GM19467 (cell line): ENCODE measurements around the gene TAF1.
"Not testable (repeated sequence)": the region's sequence is repeated elsewhere in the genome, so short reads cannot be mapped to it uniquely, and the experiment has no call there.

Experiments
- ATAC-seq: cut with Tn5 transposase; IDR thresholded peaks from one replicate; pipeline ENCODE4 v1.9.1; 2021; ENCODE audit warnings: mild to moderate bottlenecking, moderate library complexity; ENCODE audit not compliant: unreplicated experiment

TAF1 gene

DNA sequence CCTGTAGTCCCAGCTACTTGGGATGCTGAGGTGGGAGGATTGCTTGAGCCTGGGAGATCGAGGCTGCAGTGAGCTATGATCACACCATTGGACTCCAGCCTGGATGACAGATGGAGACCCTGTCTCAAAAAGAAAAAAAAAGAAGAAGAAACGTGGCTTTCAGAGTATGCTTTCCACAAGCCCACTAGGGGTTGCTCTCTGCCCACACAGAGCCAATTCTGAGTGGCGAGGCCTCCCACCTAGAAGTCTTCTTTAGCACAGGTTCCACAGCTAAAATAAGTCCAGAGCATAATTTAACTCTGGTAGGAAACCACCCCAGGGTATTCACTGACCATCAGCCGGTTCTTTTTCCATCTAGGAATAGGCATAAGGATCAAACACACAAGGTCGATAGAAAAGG, 50.1 kb downstream of the TAF1 start:
- not testable (repeated sequence) for ATAC-seq

DNA sequence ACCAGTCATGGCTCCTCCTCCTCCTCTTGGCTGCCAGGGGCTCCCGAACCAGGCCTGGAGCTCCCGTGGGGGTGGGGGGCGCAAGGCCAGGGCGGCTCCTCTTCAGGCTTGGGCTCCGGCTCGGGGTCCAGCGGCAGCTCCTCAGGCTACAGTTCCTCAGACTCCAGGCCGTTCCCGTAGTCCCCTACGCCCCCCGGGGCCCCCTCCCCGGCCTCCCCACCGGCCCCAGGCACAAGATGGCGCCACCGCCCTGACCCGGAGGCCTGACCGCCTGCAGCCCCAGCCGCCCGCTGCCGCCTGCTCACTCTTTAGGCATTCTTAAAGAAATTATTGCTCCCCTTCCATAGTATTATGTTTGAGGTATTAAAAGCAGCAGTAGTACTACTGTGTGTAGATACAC, 54.5 kb downstream of the TAF1 start:
- no peak for ATAC-seq

DNA sequence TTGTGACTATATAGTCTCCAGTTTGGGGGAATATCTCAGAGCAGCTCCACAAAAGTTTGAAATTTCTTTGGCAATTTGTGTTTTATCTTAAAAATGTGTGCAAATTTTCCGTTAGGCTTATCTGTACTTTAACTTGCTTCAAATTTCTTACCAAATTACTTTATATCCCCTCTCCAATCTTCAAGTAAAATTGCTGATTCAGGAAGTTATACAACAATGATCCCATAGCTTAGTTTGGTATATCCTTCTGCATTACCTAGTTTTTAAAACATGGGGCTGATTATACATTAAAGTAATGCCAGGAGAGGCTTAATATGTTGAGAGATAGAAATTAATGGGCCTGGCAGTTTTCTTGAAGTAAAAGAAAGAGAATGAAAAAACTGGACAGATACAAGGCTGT, 66.6 kb downstream of the TAF1 start:
- ATAC-seq: no peak

DNA sequence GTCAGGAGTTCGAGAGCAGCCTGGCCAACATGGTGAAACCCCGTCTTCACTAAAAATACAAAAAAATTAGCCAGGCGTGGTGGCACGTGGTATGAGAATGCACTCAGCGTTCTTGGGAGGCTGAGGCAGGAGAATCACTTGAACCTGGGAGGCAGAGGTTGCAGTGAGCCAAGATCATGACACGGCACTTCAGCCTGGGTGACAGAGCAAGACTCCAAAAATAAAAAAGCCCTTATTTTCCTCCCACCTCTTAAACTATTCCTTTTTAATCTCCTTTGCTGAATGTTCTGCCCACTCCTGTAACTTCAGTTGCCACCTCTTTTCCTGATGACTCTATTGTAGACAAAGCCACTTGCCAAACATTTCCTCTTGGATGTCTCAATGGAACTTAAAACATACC, 72.6 kb downstream of the TAF1 start:
- no peak for ATAC-seq

DNA sequence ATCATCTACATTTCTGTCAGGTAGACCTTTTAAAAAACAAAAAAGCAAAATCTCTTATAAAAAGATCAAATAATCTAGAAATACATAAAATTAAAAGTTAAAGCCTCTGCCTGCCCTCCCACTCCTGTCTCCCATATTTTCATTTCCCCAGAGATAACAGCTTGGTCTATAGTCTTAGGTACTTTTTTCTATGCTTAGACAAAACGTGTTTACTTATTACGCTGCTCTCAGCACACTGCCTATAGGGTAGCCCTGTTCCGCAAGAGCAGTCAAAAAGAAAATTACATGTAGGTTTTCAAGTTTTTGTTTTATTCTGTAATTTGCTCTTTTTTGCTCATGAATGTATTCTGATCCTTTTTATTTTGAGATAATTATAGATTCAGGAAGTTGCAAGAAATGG, 73.3 kb downstream of the TAF1 start:
- ATAC-seq: no peak

DNA sequence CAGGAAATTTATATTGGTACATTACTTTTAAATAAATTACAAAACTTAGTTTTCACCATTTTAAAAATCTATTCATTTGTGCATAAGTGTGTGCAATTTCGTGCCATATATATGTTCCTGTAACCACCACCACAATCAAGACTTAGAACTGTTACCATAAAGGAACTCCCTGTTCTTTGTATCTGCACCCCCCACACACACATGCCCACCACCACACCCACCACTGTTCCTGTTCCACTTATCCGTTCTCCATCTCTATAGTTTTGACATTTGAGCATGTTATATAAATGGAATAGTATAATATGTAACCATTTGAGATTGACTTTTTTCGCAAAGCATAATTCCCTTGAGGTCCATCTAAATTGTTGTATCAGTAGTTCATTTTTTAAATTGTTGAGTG, 73.7 kb downstream of the TAF1 start:
- no peak for ATAC-seq

DNA sequence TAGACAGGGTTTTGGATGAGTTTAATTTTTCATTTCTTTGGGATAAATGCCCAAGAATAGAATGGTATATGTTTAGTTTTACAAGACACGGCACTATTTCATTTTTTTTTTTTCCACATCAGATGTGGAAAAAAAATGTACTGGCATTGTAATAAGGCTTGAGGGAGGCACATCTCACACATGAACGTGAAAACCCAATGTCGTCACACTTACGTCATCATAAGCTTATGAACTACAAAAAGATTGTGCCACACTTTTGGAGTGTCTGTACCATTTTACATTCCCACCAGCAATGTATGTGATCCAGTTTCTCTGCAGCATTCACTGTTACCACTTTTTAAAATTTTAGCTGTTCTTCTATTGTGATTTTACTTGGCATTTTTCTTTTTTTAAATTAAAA, 74.2 kb downstream of the TAF1 start:
- ATAC-seq: no peak

DNA sequence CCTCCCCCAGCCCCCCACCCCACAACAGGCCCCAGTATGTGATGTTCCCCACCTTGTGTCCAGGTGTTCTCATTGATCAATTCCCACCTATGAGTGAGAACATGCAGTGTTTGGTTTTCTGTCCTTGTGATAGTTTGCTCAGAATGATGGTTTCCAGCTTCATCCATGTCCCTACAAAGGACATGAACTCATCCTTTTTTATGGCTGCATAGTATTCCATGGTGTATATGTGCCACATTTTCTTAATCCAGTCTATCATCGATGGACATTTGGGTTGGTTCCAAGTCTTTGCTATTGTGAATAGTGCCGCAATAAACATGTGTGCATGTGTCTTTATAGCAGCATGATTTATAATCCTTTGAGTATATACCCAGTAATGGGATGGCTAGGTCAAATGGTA, 75.7 kb downstream of the TAF1 start:
- not testable (repeated sequence) for ATAC-seq

DNA sequence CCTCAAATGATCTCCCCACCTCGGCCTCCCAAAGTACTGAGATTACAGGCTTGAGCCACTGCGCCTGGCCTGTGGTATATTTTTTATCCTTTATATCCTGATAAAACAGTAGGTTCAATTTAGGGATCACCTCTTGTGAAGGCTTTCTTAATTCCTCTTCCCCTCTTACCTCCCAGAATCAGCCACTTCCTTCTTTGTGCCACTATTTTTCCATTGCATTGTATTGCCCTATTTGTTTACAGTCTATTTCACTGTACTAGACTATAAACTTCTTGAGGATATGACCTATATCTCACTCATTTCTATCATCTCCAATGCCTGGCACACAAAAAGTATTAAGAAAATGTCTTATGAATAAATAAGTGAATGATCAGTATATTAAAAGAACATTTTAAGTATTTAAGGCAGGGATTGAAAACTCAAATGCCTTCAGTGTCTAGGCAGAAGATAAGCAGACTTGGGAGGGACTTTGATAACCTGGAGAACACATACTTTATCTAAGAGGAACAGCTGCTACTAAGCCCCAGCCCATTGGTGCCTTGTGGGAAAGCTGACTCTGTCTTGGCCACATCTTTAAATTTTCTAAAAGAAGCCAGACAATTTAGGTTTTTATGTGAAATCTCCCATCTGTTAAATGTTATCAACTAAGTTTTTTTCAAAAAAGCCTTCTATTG, 84.4 kb downstream of the TAF1 start:
- ATAC-seq: no peak

DNA sequence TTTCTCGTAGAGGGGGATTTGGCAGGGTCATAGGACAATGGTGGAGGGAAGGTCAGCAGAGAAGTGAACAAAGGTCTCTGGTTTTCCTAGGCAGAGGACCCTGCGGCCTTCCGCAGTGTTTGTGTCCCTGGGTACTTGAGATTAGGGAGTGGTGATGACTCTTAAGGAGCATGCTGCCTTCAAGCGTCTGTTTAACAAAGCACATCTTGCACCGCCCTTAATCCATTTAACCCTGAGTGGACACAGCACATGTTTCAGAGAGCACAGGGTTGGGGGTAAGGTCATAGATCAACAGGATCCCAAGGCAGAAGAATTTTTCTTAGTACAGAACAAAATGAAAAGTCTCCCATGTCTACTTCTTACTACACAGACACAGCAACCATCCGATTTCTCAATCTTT, 85.4 kb downstream of the TAF1 start:
- ATAC-seq: not testable (repeated sequence)

DNA sequence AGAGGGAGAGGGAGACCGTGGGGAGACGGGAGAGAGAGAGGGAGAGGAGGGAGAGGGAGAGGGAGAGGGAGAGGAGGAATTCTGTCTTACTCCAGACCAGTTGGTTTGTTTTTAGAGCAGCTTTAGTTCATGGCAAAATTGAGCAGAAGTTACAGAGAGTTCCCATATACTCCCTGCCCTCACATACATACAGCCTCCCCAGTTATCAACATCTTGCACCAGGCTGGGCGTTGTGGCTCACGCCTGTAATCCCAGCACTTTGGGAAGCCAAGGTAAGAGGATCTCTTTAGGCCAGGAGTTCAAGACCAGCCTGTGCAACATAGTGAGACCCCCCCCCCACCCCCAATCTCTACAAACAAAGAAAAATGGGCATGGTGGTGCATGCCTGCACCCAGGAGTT, 86.9 kb downstream of the TAF1 start:
- ATAC-seq: no peak

DNA sequence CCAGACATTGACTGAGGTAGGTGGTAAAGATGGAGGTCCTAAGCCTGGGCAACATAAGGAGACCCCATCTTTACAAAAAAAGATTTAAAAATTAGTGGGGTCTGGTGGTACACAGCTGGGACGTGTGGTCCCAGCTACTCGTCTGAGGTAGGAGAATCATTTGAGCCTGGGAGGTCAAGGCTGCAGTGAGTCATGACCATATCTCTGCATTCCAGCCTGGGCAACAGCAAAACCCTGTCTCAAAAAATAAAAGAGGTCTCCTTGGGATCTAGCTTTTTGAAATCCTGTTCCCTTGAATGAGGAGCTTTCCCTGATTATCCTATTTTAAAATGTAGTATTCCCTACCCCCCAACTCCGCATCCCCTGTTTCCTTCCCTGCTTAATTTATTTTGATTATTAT, 88.1 kb downstream of the TAF1 start:
- ATAC-seq: no peak

DNA sequence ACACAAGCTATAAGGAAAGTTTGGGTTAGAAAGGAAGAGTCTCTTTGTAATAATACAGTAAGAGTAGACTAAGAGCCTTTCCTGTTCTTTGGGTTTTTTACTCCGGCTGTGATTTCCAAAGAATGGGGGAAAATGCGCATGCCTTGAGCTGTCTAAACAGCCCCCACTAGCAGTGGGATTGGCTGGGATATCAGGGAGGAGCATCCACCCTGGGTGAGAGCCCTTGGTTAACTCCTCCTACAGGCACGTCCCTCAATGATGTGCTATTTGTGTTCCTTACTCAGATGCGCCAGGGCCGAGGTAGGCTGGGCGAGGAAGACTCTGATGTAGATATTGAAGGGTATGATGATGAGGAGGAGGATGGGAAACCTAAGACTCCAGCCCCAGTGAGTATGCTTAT, 92.7 kb downstream of the TAF1 start:
- ATAC-seq: no peak

DNA sequence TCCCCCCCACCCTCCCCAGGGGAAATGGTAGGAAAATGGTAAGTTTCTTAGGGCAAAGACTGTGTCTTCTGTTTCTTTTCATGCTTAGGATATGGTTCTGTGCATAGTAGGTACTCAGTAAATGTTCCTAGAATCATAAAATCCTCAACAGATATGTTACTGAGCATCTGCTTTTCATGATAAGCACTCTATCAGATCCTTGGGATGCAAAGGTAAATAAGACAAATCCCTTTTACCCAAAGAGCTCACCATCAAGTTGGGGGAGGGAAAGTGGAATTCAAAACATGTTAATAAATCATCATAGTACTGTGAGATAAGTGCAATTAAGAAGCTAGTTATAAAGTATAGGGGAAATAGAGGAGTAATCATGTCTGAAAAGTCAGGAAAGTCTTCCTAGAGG, 98.8 kb downstream of the TAF1 start:
- ATAC-seq: no peak

DNA sequence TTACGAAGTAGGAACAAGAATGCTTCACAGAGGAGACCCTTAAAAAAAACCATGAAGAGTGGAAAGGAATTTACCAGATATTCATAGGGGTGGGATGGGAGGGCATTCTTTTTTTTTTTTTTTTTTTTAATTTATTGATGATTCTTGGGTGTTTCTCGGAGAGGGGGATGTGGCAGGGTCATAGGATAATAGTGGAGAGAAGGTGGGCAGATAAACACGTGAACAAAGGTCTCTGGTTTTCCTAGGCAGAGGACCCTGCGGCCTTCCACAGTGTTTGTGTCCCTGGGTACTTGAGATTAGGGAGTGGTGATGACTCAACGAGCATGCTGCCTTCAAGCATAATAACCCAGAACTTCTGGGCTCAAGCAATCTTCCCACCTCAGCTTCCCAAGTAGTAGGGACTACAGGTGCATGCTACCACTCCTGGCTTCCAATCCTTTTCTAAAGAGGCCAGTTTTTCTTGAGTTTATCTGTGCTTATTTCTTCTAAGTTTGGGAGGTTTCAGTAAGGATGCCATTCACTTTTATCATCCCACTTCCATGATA, 100.9 kb downstream of the TAF1 start:
- no peak for ATAC-seq

DNA sequence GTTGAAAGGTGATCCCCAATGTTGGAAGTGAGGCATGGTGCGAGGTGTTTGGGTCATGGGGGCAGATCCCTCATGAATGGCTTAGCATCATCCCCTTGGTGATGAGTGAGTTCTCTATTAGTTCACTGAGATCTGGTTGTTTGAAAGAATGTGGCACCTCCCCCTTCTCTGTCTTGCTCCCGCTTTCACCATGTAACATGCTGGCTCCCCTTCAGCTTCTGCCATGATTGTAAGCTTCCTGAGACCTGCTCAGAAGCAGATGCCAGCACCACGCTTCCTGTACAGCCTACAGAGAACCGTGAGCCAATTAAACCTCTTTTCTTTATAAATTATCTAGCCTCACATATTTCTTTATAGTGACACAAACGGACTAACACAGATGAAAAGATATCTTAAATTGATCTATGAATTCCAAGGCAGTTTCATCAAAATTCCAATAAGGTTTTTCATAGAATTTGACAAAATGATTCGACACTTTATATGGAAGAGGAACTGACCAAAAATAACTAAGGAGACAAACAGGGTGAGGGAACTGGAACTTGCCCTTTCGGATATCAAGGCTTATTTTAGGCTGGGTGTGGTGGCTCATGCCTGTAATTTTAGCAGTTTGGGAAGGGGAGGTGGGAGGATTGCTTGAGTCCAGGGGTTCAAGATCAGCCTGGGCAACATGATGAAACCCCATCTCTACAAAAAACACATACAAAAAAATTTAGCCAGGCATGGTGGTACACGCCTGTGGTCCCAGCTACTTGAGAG, 109.8 kb downstream of the TAF1 start:
- no peak for ATAC-seq

DNA sequence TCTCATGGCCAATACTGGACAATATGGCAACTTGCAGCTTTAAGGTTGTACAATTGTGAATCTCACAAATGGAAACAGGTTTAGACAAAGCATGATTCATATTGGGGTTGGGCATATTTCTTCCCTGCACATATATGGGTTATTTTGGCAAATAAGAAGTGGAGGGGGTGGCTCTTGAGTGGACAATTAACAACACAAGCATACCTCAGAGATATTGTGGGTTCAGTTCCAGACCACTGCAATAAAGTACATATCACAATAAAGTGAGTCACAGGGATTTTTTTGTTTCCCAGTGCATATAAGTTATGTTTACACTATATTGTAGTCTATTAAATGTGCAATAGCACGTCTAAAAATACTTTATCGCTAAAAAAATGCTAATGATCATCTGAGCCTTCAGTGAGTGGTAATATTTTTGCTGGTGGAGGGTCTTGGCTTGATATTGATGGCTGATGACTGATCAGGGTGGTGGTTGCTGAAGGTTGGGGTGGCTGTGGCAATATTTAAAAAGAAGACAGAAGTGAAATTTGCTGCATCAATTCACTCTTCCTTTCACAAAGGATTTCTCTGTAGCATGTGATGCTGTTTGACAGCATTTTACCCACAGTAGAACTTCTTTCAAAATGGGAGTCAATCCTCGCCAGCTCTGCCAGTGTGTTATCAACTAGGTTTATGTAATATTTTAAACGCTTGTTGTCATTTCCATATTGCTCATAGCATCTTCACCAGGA, 116.2 kb downstream of the TAF1 start:
- no peak for ATAC-seq

DNA sequence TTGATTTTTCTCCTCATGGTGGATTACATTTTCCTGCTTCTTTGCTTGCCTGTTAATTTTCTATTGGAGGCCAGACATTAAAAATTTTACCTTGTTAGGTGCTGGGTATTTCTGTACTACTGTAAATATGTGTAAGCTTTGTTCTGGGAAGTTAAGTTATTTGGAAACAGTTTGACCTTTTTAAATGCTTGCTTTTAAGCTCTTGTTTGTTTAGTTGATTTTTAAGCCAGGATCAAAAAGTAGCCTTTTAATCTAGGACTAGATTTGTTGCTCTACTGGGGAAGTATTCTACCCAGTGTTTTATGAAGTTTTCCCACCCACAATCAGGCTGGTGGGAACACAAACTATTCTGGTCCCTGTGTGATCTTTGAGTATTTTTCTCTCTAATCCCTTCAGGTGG, 121.7 kb downstream of the TAF1 start:
- no peak for ATAC-seq

DNA sequence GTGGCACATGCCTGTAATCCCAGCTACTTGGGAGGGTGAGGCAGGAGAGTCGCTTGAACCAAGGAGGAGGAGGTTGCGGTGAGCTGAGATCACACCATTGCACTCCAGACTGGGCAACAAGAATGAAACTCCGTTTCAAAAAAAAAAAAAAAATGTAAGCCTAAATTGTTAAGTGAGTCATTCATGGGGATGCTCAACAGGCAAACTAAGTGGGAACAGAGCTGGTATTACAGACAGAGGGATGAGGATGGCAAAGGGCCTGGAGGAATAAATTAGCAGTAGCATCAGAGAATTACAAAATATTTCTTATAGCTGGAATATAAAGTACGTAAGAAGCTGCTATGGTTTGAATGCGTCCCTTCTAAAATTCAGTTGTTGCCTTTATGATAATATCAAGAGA, 123.4 kb downstream of the TAF1 start:
- ATAC-seq: no peak

DNA sequence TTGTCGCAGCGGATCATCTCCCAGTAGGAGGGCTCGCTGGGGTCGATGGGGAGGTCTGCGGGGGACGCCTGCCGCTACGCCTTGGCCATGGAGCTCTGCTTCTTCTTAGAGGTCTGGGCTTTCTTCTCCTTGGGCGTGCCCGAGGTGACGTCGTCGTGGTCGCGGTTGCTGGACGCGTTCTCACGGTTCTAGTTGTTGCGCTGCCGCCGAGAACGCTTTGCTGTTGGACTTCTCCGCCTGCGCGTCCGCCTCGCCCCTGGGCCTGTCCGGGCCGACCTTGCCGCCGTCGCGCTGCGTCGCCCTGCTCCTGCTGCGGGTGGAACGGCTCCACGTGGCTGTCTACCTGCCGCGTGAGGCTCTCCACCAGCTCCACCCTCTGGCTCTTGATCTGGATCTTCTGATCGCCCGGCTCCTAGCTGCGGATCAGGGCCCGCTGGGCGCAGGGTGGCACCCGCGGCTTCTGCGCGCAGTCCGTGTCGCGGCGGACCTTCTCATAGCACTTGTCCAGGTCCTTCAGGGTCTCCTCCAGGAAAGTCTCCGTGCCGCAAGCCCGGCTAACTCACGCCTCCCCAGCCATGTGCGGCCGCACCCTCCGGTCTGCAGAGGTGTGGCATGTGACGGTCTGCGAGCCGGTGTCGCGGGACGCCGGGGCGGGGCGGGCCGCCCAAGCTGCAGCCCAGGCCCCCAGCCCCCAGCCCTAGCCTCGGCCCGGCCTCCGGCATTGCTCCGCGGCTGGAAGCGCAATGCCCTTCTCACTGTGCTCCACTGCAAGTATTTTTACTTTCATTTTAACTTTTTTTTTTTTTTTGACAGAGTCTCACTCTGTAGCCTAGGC, 126.3 kb downstream of the TAF1 start:
- no peak for ATAC-seq

DNA sequence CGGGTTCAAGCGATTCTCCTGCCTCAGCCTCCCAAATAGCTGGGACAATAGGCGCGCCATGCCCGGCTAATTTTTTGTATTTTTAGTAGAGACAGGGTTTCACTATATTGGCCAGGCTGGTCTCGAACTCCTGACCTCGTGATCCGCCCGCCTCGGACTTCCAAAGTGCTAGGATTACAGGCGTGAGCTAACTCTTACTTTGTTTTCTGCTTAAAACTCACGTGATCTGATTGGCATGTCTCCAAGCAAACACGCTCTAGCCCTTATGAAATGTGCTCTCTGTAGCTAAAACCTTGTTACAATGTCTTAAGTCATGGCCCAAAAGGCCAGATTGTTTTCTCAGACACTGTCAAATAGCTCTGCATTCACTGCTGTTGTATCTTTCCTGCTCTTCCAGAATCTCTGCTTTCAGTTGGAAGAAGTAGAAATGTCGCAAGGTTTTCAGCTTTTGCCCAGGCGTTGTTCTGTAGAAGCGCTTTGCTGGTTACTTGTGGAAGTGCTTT, 127.0 kb downstream of the TAF1 start:
- ATAC-seq: no peak
